Tongue (tissue), 2 donors: Measurements from ENCODE around the gene SPOUT1. TPM values are rescaled to one million over a fixed set of nuclear protein-coding genes. Genes with fewer than 3 reads are reported as not detected.
A peak's percentile ranks its signal among the peaks of the same experiment; 100 is the strongest.
"Not testable (repeated sequence)": the region's sequence is repeated elsewhere in the genome, so short reads cannot be mapped to it uniquely, and the experiment has no call there.

ENCODE experiments used
- DNase-seq: peaks from one replicate; pipeline ENCODE4 v3.0.0-alpha.2; 2015
- total RNA-seq: library from RNA; depleted of rRNA; stranded (reverse); fragments of >200 nt; gene quantifications from one replicate; pipeline ENCODE4 v1.2.3, GENCODE V29; 2014

The SPOUT1 gene
- total RNA-seq, 1 donor from 2014 or later, result 17.1 TPM

- no peak for DNase-seq
Measured at GRCh38 chr9:128809831-128810230, 19.8 kb downstream of the SPOUT1 start.

GRCh38 chr9:128809036-128809599, 20.5 kb downstream of the SPOUT1 start:
- no peak for DNase-seq

GRCh38 chr9:128808543-128808942, 21.1 kb downstream of the SPOUT1 start:
- no peak for DNase-seq

GRCh38 chr9:128807827-128808226, 21.8 kb downstream of the SPOUT1 start:
- no peak for DNase-seq

GRCh38 chr9:128805661-128806060, 23.9 kb downstream of the SPOUT1 start:
- DNase-seq, result no peak

- DNase-seq, result no peak
Measured at GRCh38 chr9:128802482-128802881, 27.1 kb downstream of the SPOUT1 start.

GRCh38 chr9:128800061-128800460, 29.5 kb downstream of the SPOUT1 start:
- no peak for DNase-seq

GRCh38 chr9:128798896-128799295, 30.7 kb downstream of the SPOUT1 start:
- no peak for DNase-seq

GRCh38 chr9:128794961-128795360, 34.6 kb downstream of the SPOUT1 start:
- DNase-seq, result not testable (repeated sequence)

GRCh38 chr9:128792978-128793686, 36.5 kb downstream of the SPOUT1 start:
- DNase-seq, result no peak

- DNase-seq, result no peak
Measured at GRCh38 chr9:128792134-128792533, 37.5 kb downstream of the SPOUT1 start.

GRCh38 chr9:128790536-128790935, 39.1 kb downstream of the SPOUT1 start:
- no peak for DNase-seq

- DNase-seq, result no peak
Measured at GRCh38 chr9:128788445-128788844, 41.1 kb downstream of the SPOUT1 start.

- DNase-seq, result peak; percentile 22
Measured at GRCh38 chr9:128787659-128788058, 41.9 kb downstream of the SPOUT1 start.

GRCh38 chr9:128786681-128787601, 42.7 kb downstream of the SPOUT1 start, which contains the start of gene TBC1D13:
Gene TBC1D13, plus strand, starts transcription at chr9:128787253. Its CDS starts 101 bp downstream, at chr9:128787354.
- DNase-seq, result peak; percentile 93

- DNase-seq, result no peak
Measured at GRCh38 chr9:128785427-128785826, 44.2 kb downstream of the SPOUT1 start.

GRCh38 chr9:128782669-128783068, 46.9 kb downstream of the SPOUT1 start:
- DNase-seq, result no peak

GRCh38 chr9:128781187-128782070, 48.2 kb downstream of the SPOUT1 start:
- DNase-seq, result no peak

- not testable (repeated sequence) for DNase-seq
Measured at GRCh38 chr9:128780093-128780492, 49.5 kb downstream of the SPOUT1 start.

GRCh38 chr9:128774804-128775203, 54.8 kb downstream of the SPOUT1 start:
- DNase-seq, result no peak

- DNase-seq, result no peak
Measured at GRCh38 chr9:128773049-128773448, 56.5 kb downstream of the SPOUT1 start.
